LHCN-M2 (cell line): Measurements from ENCODE around the gene EXPH5. TPM values are rescaled to one million over a fixed set of nuclear protein-coding genes. Genes with fewer than 3 reads are reported as not detected.

Experiments used
- DNase-seq: peaks from one replicate; pipeline ENCODE4 v3.0.0-alpha.2; 2012; ENCODE audit warnings: low read depth
- total RNA-seq: library from RNA; depleted of rRNA; stranded (reverse); fragments of >200 nt; gene quantifications from 2 replicates; pipeline ENCODE4 v1.2.3, GENCODE V29; 2014

Gene EXPH5
- total RNA-seq, 1 experiment from 2014 or later = 5.2 TPM

GRCh38 chr11:108565653-108566052, 27.9 kb downstream of the EXPH5 start:
- DNase-seq = no peak

DNA sequence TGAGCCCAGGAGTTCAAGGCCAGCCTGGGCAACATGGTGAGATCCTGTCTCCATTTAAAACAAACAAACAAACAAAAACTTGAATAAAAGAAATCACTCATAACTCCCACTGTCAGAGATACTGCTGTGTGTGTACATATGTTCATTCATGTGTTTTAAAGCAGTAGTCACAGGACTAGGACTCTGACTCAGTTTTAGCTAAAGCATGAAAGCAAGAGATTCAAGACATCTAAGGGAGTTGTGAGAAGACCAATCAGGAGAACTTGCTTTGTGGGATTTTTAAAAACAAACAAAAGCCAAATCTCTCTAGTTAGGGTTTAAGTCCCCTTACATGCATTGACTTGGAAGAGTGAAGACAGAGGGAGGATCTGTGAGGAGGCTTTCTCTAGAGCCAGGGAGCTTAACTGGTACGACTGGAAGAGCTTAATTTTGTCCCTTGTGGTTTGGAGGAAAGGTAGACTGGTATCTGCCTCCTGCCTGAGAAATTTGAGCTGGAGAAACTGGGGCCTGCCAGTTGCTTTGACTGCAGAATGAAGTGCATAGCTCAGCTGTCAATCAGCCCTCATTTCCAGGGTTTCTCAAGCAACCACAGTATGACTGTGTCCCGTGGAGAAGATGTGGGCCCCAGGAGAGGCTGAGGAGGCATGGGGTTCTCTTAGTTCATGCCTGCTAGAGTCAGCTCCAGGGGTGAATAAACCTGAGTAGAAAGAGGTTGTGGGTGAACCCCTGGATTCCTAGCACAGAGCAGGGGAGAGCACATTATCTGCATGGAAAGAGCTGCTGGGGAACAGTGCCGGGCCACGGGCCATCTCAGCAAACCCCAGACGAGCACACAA, 30.6 kb downstream of the EXPH5 start:
- DNase-seq = peak; percentile 80

DNA sequence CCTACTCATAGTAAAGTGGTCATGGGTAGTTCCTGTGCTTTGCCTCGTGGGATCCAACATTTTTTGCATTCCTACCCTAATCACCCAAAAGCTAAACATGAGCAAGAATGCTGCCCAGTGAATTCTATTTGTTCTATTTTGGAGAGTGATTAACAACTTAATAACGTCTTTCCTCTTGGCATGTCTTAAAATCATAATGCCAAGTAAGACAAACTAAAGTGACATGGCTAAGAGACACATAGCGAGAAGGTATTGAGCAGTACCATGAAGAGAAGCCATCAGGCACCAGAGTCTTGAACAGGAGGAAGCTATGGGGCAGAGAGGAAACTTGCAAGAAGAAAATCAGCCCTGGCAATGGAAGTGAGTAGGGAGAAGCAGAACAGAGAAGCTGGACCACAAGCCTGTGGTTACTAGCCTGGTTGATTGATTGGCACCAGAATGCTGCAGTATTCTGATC, 32.0 kb downstream of the EXPH5 start:
- DNase-seq = peak; percentile 58

DNA sequence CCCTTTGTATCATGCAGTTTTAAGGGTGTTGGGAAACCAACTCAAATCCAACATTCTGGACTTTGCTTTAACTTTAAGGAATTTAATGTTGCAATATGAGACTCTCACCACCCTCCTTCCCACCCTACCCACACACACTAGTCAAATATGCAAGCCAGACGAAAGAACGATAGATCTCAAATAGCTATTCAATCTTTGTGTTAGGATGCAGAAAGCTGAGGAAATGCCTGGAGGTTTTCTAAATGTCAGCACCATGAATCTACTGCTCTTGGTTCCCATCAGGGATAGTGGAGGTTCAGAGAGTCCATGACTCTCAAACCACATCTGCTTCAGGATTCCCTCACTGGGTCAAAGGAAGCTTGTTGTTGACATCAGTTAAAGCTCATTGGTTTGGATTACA, 33.7 kb downstream of the EXPH5 start:
- DNase-seq = peak; percentile 56

DNA sequence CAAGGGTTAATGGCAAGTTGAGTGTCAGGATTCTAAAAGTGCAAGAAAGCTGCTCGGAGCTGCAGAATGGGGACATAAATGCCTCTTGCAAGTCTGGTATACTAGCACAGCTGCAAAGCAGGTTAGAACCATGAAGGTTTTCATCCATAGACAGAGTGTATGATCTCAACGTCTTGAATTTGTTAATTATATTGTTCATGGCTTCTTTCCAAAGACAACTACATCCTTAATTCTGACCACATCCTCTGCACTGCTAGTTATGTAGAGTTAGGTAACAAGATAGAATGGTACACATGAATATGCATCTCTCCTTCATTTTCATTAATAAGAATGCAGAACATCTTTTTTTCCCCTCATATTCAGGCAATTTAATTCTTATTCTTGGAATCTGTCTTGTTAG, 34.2 kb downstream of the EXPH5 start:
- peak; percentile 74 for DNase-seq

GRCh38 chr11:108558222-108558621, 35.3 kb downstream of the EXPH5 start:
- no peak for DNase-seq

DNA sequence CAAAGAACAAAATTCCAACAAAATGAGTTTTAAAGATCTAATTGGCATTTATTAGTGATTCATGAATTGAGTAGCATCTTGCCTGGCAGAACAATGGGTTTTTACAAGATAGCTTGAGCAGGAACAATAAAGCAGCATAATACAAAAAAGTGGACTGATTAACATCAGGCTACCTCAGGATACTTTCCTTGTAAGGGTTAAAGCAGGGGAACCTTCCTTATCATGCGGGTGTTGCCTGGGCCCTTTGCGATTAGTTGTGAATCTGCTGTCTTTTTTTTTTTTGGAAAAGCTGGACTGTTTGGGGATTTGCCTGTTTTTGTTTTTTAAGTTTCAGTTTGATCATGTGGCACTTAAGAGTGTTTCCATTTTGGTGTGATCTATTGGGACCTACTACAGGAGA, 37.5 kb downstream of the EXPH5 start:
- DNase-seq = no peak

GRCh38 chr11:108551651-108552462, 41.7 kb downstream of the EXPH5 start:
- peak; percentile 34 for DNase-seq

DNA sequence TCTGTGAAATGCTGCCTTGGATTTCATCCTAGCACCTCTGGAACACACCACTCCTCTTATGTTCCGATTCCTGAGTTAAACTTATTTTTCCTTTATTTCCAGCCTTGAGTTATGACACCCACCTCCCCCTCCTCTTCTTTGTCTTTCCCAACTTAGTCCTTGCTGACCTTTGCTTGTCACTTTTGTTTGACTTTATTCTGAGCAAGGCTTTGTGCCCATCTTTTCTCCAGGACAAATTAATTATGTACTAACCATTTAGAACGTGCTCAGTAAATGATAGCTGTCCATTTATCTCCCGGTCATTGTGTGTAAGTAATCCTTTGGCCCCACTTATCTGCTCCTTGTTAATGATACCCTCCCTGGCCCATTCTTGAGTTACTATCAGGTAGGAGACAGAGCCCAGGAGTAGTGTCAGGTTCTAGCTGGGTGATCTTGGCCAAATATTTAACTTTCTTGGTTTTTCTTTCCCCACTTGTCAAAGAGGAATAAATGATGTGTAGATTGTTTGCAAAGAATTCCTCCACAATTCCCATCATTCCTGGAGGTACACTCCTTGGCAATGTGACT, 44.2 kb downstream of the EXPH5 start:
- no peak for DNase-seq

DNA sequence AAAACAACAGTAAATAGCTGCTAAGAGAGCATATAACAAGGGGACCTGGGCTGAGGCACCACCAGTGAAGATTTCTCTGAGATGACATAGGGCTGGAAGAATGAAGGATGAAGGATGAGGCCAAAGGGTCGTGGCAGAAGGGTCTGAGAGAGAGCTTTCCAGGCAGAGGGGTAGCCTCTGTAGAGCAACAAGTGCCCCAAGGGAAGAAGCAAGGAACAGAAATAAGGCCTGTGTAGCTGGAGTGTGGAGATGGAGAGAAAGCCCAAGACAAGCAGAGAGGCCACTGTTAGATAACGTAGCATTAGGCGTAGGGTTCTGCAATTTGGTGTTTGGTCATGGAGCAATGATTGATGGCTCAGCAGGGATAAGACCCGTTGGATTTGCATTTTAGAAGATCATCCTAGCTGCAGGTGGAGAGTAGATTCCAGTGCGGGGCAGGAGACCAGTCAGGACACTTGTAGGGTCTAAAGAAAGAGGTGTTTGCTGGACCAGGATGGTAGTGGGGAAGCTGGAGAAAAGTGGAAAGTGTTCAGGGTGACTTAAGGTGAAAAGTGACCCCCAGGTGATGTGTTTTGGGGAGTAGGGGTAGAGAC, 47.6 kb downstream of the EXPH5 start:
- DNase-seq = no peak

DNA sequence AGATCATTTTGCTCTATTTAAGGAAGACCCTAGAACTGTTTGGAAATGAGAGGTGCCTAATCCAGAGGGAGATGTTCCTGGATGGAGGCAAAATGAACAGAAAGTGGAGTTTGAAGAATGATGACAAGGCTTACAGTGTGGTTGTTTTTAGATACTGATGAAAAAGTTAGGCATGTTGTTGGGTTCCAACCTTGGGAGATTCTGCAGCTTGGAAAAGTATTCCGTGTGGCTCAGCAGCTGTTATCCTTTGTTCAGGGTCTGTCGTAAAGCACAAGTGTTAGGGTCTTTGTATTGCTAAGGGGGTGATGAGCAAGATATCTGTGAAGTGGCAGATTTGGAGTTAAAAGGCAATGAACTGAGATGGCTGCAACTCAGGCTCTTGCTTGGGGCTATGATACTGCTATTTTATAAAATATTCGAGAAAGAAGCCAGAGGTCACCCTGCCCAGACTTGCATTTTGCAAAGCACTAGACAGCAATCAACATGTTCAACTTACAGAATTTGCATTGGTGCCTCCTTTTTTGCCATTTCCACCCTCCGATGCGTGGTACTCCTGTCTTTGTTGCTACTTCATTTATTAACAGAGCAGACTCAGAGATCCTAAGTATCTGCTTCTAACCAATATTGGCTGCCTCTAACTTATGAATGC, 50.1 kb downstream of the EXPH5 start:
- DNase-seq = no peak

DNA sequence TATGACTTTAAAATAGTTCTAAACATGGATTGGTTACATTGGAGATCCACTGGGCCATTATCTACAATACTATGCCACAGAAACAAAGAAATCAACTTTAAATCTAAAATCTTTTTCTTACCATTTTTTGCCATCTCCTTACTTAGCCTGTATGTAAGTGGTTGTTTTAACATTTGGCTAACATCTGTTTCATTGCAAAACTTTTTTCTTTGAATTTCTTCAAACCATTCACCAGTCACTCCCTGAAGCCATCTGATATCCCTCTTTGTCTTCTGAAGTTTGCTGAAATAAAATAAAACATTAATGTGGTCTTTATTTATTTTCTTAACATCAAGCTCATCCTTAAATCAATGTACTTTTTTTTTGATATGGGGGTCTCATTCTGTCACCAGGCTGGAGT, 52.0 kb downstream of the EXPH5 start:
- DNase-seq = no peak

DNA sequence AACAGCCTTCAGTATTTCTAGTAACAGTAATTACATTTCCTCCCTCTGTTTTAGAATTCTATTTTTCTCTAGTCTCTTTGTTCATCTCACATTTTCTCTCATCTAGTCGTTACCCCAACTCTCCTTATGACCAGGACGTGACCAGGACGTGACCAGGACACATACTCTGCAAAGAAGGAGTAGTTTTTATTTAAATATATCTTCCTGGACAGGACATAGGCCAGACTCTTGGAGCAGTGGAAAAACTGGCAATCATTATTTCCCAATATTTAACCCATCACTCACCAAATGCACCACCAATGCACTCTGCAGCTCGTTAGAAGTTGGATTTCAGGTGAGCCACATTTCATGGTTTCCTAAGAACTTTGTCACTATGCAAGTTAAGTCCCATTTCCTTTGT, 55.1 kb downstream of the EXPH5 start:
- no peak for DNase-seq

DNA sequence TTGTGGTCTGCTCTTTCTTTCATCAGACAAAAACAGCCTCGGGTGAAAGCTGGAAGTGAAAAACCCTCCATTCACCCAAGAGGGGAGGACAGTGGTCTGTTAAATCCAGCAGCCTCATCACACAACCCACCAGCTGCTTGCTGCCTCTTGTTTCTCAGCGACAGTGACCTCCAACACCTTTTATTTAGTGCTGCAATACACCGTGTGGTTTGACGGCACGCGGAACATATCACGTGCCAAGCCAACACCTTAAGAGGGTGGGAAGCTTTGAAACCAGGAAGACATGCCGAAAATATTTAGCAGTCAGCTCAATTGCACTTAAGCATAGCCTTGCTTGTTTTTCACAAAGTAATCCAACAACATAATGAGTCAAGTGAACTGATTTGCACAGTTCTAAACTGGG, 55.5 kb downstream of the EXPH5 start:
- DNase-seq = no peak

GRCh38 chr11:108536783-108537182, 56.8 kb downstream of the EXPH5 start:
- no peak for DNase-seq

- DNase-seq = no peak
Observed at GRCh38 chr11:108535384-108535955, 58.1 kb downstream of the EXPH5 start.

- no peak for DNase-seq
Observed at GRCh38 chr11:108534274-108534882, 59.2 kb downstream of the EXPH5 start.

- no peak for DNase-seq
Observed at GRCh38 chr11:108530426-108530825, 63.1 kb downstream of the EXPH5 start.

- DNase-seq = no peak
Observed at GRCh38 chr11:108527382-108527781, 66.2 kb downstream of the EXPH5 start.

GRCh38 chr11:108525161-108525560, 68.4 kb downstream of the EXPH5 start:
- no peak for DNase-seq

GRCh38 chr11:108524422-108524821, 69.1 kb downstream of the EXPH5 start:
- no peak for DNase-seq
